Measurements from ENCODE around the gene PHF11.

DNA sequence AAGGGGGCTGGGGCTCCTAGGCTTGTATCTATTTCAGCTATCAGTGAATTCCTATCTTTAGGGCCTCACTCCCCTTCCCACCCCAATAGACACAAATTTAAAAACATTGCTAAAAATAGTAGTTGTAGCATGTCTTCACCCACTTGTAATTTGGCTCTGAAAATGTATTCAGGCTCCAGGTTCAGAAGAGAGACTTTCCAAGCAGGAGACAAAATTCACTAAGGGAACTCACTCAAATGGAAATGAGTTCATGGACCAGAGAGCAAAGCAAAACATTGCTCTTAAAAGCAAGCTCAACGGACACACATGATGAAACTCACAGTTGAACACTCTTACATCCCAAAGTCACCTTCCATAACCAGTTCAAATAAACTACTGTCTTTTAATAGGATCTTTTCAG is 36.8 kb downstream of the PHF11 start:
- TF ChIP-seq CTCF (IDR thresholded peaks at IDR 0.05) (no peak), POLR2A (IDR thresholded peaks at IDR 0.05) (no peak)
